ENCODE data around the gene ZNF570. TPM values are rescaled to one million over a fixed set of nuclear protein-coding genes. Genes with fewer than 3 reads are reported as not detected.

The ZNF570 gene
- total RNA-seq, 2 experiments from 2014 or later: 7.6 to 9.2 TPM

DNA sequence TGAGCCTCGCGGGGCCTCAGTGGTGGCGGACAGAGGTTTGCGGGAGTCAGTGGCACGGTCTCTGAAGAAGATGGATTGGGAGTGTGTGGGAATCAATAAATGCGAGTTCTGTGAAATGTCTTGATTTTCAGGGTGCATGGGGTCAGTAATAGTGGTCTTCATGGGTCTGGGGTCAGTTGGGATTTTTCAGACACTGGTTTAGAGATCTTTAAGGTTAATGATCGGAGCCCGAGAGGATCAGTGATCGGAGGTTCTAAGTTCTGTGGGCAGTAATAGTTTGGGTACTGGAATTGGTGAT is 38.0 kb downstream of the ZNF570 start:
- ATAC-seq (ENCODE audit: low read depth) (no peak), DNase-seq (no peak)
- Mint-ChIP-seq H3K27ac (no peak overlapping the region), H3K9me3 (peaks cover 24% of the 10 kb centered on the region), H3K36me3 (peaks cover 38% of the 10 kb centered on the region), H3K27me3 (no peaks in the 10 kb centered on the region), H3K4me3 (no peak overlapping the region), H3K4me1 (peaks cover 2% of the 10 kb centered on the region)
- POLR2A ChIA-PET: interaction anchor here (0.6 to 2.1 kb wide), 11 partner anchors 26 to 902 kb away, joined by 3 to 44 read pairs (median 5); partner anchors contain the start of genes ZNF382, ZNF527, ZNF568 and ZNF569

DNA sequence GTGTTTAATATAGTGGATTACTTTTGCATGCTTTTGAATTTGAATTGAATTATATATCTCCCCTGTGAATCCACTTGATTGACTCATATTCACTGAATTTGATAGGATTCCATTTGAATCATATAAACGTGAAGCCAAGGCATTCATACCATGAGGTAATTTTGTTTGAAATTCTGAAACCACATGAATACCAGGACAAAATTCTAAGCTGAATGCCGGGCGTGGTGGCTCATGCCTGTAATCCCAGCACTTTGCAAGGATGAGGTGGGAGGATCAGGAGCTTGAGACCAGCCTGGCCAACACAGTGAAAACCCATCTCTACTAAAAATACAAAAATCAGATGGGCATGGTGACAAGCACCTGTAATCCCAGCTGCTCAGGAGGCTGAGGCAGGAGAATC is 42.0 kb downstream of the ZNF570 start:
- H3K9me3 Mint-ChIP-seq: peaks cover 24% of the 10 kb centered on the region

DNA sequence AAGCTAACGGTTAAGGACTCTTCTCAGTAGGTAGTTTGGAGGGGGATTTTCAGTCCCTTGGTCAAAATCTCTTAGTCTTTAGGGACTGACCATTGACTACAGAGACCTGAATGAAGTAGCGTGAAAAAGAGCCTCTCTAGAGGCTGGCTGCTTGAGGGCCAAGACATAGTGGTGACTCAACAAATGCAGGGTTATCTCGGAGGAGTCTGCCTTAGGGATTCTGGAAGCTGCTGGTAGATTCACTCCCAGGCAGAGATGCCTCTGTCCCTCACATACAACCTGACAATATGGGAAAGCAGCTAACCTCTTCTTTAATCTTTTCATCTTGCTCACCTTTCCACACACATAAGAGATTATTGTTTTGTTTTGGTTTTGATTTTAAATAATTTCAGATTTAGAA is 42.7 kb downstream of the ZNF570 start:
- POLR2A ChIA-PET: no interaction called here
- Mint-ChIP-seq H3K4me1 (no peaks in the 10 kb centered on the region), H3K4me3 (no peak overlapping the region), H3K9me3 (peaks cover 24% of the 10 kb centered on the region), H3K36me3 (peaks cover 65% of the 10 kb centered on the region), H3K27ac (no peak overlapping the region), H3K27me3 (no peaks in the 10 kb centered on the region)
- ATAC-seq (ENCODE audit: low read depth) (no peak), DNase-seq (no peak)

More for the DNA sequence above, 42.0 kb downstream of the ZNF570 start:
- Mint-ChIP-seq H3K27ac (no peak overlapping the region), H3K36me3 (peaks cover 58% of the 10 kb centered on the region), H3K27me3 (no peaks in the 10 kb centered on the region), H3K4me1 (no peaks in the 10 kb centered on the region), H3K4me3 (no peak overlapping the region)
- DNase-seq (no peak), ATAC-seq (ENCODE audit: low read depth) (no peak)
- POLR2A ChIA-PET: no interaction called here

DNA sequence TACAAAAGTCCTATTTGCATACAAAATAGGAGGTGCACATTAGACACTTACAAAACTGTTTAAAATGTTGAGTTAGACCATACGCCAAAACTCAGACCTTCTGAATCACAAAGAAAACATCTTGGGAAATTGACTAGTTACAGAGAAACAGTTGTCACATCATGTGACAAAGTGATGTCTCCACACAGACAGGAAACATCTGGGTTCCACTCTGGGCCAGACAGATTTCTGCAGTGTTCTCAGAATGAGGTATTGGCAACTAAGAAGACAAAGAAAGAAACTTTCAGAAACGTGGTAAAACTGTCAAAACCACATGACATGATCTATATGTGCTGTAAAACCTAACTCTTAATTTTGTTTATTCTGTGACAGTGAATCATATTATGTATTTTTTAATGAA is 44.2 kb downstream of the ZNF570 start:
- H3K36me3 Mint-ChIP-seq: peaks cover 66% of the 10 kb centered on the region
- POLR2A ChIA-PET: no interaction called here
- H3K27ac Mint-ChIP-seq: no peak overlapping the region
- H3K27me3 Mint-ChIP-seq: no peaks in the 10 kb centered on the region
- ATAC-seq (ENCODE audit: low read depth): no peak
- H3K9me3 Mint-ChIP-seq: peaks cover 23% of the 10 kb centered on the region
- no peaks in the 10 kb centered on the region for H3K4me1 Mint-ChIP-seq
- no peak overlapping the region for H3K4me3 Mint-ChIP-seq
- no peak for DNase-seq

DNA sequence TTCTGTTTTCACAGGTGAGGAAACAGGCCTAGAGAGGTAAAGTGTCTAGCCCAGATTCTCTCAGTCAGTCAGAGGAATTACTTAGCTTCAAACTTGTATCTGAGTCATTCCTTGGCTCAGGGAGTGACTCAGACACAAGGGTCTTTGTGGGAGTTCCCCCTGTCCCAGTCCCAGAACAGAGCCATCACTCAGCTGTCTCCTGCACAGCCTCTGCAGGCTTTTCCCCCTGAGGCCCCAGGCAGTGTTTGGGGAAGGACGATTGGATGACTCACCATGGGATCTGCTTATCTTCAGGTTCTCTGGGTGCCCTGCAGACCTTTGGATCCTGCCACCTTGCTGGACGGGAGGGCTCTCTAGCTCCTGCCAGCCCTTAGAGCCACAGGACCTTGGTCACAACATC is 50.7 kb downstream of the ZNF570 start:
- no peak overlapping the region for H3K27ac Mint-ChIP-seq
- peaks cover 55% of the 10 kb centered on the region for H3K36me3 Mint-ChIP-seq
- no peaks in the 10 kb centered on the region for H3K27me3 Mint-ChIP-seq
- no peaks in the 10 kb centered on the region for H3K4me1 Mint-ChIP-seq
- POLR2A ChIA-PET: no interaction called here
- H3K9me3 Mint-ChIP-seq: peaks cover 23% of the 10 kb centered on the region
- ATAC-seq (ENCODE audit: low read depth) (no peak), DNase-seq (no peak)
- H3K4me3 Mint-ChIP-seq: no peak overlapping the region

DNA sequence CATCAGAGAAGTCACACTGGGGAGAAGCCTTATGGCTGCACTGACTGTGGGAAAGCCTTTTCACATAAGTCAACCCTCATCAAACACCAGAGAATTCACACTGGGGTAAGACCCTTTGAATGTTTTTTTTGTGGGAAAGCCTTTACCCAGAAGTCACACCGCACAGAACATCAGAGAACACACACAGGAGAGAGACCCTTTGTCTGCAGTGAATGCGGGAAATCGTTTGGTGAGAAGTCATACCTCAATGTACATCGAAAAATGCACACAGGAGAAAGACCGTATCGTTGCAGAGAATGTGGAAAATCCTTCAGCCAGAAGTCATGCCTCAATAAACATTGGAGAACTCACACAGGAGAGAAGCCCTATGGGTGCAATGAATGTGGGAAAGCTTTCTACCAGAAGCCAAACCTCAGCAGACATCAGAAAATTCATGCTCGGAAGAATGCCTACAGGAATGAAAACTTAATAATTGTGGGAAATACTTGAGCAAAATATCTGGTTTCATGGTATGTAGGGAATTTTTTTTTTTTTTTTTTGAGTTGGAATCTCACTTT is 68.3 kb downstream of the ZNF570 start:
- Mint-ChIP-seq H3K27me3 (no peaks in the 10 kb centered on the region), H3K9me3 (peaks cover 34% of the 10 kb centered on the region), H3K4me1 (no peaks in the 10 kb centered on the region), H3K4me3 (no peak overlapping the region), H3K27ac (no peak overlapping the region), H3K36me3 (peaks cover 51% of the 10 kb centered on the region)
- POLR2A ChIA-PET: no interaction called here
- DNase-seq (no peak), ATAC-seq (ENCODE audit: low read depth) (no peak)

Other genes with a start within 250 kb of the ZNF570 start
- gene ZNF527, start 98.3 kb upstream of the ZNF570 start, total RNA-seq: 1 to 10 TPM; 8.7 to 9.0 TPM
- gene ZNF569, start 1.9 kb upstream of the ZNF570 start, total RNA-seq: 10 to 100 TPM; 12.8 to 12.9 TPM
- 10 to 100 TPM; 10.6 to 11.1 TPM for gene ZNF793, start 37.6 kb downstream of the ZNF570 start, total RNA-seq
- gene ZNF571, start 125.4 kb downstream of the ZNF570 start, total RNA-seq: 1 to 10 TPM; 5.5 to 5.9 TPM
- gene ZNF540, start 125.5 kb downstream of the ZNF570 start, total RNA-seq: 1 to 10 TPM; 7.7 to 8.2 TPM
- 10 to 100 TPM; 16.6 to 18.9 TPM for gene ZFP30, start 186.1 kb downstream of the ZNF570 start, total RNA-seq